Lower leg skin (tissue), 3 donors: ENCODE data around the gene AKAP9.

ENCODE experiments used
- CTCF ChIP-seq, 3 donors: fragments of 450-650 bp; IDR thresholded peaks; one replicate each; pipeline ENCODE4 v1.5.1; 2016; ENCODE audit warnings: antibody characterized with exemption in 3 of 3, mild to moderate bottlenecking in 3 of 3, moderate library complexity in 2 of 3
- POLR2A ChIP-seq, 2 donors: fragments of 450-650 bp; IDR thresholded peaks; one replicate each; pipeline ENCODE4 v1.6.1; 2016 to 2017; ENCODE audit warnings: antibody characterized with exemption in 2 of 2, mild to moderate bottlenecking in 1 of 2, moderate library complexity in 1 of 2

- TF ChIP-seq CTCF (IDR thresholded peaks at IDR 0.05) (peak in 1 of 3 donors; percentile 69), POLR2A (IDR thresholded peaks at IDR 0.05) (no peak)
Observed at GRCh38 chr7:92133737-92134270, 193.1 kb downstream of the AKAP9 start.
